Brain microvascular endothelial cell (primary cell): ENCODE data around the gene COL5A3.
A peak's percentile ranks its signal among the peaks of the same experiment; 100 is the strongest.

ENCODE experiments used
- DNase-seq: peaks from one replicate; pipeline ENCODE4 v3.0.0-alpha.2; 2020
- H3K27ac ChIP-seq: fragments of 250-450 bp; sonication (Bioruptor Pico); 2 replicates; pipeline ENCODE4 v1.5.1; 2020; ENCODE audit warnings: mild to moderate bottlenecking, moderate library complexity
- H3K27me3 ChIP-seq: fragments of 250-450 bp; sonication (Bioruptor Pico); replicated peaks from 2 replicates; pipeline ENCODE4 v1.5.1; 2020; ENCODE audit warnings: mild to moderate bottlenecking
- H3K36me3 ChIP-seq: fragments of 250-450 bp; sonication (Bioruptor Pico); replicated peaks from 2 replicates; pipeline ENCODE4 v1.5.1; 2020; ENCODE audit warnings: mild to moderate bottlenecking
- H3K4me3 ChIP-seq: 2 replicates; pipeline ENCODE4 v1.5.1; 2011; ENCODE audit warnings: low read depth, mild to moderate bottlenecking, control low read depth, low read length, moderate library complexity
- in situ Hi-C: cut with HindIII; loops from 2 replicates; pipeline ENCODE4 v1.10.0; 2017; ENCODE audit warnings: low sequenced_read_pairs, low pct_ligation_motif_present
- TF ChIP-seq, protein P1 (sequence below): IDR thresholded peaks from 2 replicates; pipeline ENCODE4 v1.5.1; 2011; ENCODE audit warnings: low read depth, mild to moderate bottlenecking, moderate library complexity, low read length, control low read depth, inconsistent platforms; ENCODE audit errors: missing control alignments

Gene COL5A3

GRCh38 chr19:9912551-9913236 lies 97.6 kb downstream of the COL5A3 start:
- peak overlapping the region; percentile 27 for H3K4me3 ChIP-seq
- H3K36me3 ChIP-seq = no peaks in the 10 kb centered on the region
- DNase-seq = no peak
- no peak overlapping the region for H3K27ac ChIP-seq
- TF ChIP-seq, protein P1, sequence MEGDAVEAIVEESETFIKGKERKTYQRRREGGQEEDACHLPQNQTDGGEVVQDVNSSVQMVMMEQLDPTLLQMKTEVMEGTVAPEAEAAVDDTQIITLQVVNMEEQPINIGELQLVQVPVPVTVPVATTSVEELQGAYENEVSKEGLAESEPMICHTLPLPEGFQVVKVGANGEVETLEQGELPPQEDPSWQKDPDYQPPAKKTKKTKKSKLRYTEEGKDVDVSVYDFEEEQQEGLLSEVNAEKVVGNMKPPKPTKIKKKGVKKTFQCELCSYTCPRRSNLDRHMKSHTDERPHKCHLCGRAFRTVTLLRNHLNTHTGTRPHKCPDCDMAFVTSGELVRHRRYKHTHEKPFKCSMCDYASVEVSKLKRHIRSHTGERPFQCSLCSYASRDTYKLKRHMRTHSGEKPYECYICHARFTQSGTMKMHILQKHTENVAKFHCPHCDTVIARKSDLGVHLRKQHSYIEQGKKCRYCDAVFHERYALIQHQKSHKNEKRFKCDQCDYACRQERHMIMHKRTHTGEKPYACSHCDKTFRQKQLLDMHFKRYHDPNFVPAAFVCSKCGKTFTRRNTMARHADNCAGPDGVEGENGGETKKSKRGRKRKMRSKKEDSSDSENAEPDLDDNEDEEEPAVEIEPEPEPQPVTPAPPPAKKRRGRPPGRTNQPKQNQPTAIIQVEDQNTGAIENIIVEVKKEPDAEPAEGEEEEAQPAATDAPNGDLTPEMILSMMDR = no peak
- in situ Hi-C loops = no loop called here
- H3K27me3 ChIP-seq = peaks cover 5% of the 10 kb centered on the region

DNA sequence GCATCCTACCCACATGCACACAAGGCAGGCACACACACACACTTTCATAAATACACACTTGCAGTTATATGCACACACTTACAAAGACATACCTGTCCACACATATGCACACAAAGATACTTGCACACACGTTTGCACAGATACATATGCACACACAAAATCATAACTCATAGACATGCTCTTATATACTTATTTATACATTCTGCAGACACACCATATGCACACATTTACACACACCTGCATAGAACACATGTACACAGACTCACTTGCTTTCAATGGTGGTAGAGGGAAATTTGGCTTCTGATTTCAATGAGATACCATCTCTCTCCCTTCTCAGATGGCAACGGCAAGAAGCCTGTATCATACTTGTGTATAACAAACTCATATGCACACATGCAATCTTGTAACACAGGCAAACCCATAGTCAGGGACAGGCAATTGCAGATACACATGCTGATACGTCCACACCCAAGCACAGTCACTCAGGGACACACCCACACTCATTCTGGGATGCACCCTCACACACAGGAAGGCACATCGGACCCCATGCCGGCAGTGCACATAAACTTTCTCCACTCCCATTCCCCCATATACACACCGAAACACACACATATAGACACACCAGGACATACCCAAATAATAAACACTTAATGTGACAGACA lies 98.6 kb downstream of the COL5A3 start:
- TF ChIP-seq, protein P1 = no peak
- no peak for DNase-seq
- in situ Hi-C loops = no loop called here
- Histone ChIP-seq H3K36me3 (no peaks in the 10 kb centered on the region), H3K4me3 (no peak overlapping the region), H3K27ac (no peak overlapping the region), H3K27me3 (peaks cover 5% of the 10 kb centered on the region)

- H3K4me3 ChIP-seq = no peak overlapping the region
- H3K27me3 ChIP-seq = peaks cover 5% of the 10 kb centered on the region
- H3K27ac ChIP-seq = no peak overlapping the region
- no peaks in the 10 kb centered on the region for H3K36me3 ChIP-seq
- DNase-seq = no peak
- TF ChIP-seq, protein P1 = no peak
- in situ Hi-C loops = no loop called here
Measured at GRCh38 chr19:9910625-9911024, 99.7 kb downstream of the COL5A3 start.
